ENCODE results near the gene CBR3.

DNA sequence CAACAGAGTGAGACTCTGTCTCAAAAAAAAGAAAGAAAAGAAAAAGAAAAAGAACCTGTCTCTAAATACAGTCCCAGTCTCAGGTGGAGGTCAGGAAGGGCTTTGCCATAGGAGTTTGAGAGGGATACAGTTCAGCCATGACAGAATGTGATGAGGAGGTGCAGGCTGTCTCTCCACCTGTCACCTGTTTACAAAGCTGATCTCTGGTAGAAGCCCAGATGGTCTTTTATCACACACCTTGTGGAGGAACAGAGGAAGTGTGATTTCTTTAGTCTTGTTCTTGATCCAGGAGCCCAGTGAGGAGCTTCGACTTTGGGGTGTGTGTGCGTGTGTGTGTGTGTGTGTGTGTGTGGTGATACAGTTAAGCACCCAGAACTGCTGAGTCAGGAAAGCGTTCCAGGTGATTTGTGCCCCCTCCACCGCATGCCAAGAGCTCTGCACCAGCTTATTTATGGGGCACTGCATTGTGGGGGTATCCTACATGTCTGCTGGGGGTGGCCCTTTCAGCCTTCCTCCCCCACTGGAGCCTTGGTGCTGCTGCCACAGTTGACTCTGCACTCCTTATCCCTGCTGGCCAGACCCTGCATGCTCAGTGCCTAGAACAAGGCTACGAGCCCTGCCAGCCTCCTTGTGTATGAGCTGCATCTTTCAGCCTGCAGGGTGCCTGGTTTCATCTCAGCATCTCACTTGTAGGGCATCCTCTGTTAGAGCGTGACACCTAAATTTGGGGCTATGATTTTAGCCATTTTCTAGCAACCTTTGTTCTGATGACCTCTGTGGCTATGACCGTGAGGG is 41.1 kb downstream of the CBR3 start:
- TF ChIP-seq CTCF (conservative IDR thresholded peaks at IDR 0.05 in 1 of 2, IDR thresholded peaks at IDR 0.05 in 1 of 2; ENCODE audit: extremely low read depth in 1 of 2, insufficient read depth in 1 of 2, low read depth in 1 of 2, low read length in 2 of 2) (no peak), EZH2 (IDR thresholded peaks at IDR 0.05; ENCODE audit: borderline replicate concordance, low read length) (no peak)
